Pancreas (tissue), 10 donors: ENCODE results near the gene TMCC1. TPM values are rescaled to one million over a fixed set of nuclear protein-coding genes. Genes with fewer than 3 reads are reported as not detected.
A peak's percentile ranks its signal among the peaks of the same experiment; 100 is the strongest.

Experiments used
- ATAC-seq, 4 donors: fragments of 200-7000 bp; cut with Tn5 transposase; one replicate each; pipeline versions ENCODE4 v1.8.0 to v1.9.1; 2020; ENCODE audit warnings: mild to moderate bottlenecking in 4 of 4, moderate library complexity in 4 of 4
- DNase-seq, 6 donors: peaks; one replicate each; pipeline ENCODE4 v3.0.0-alpha.2; 2020
- FAIRE-seq: peaks from 2 replicates; lab custom pipeline; 2012; peaks lifted over from hg19 to GRCh38; lab: Jason Lieb, UNC
- H3K27ac ChIP-seq, 4 donors: fragments of 200-600 bp; sonication (generic); 1 replicate in 3 of 4; 2 replicates in 1 of 4; pipeline versions ENCODE4 v1.5.0 to v1.8.0; 2020
- H3K27me3 ChIP-seq, 4 donors: fragments of 200-600 bp; one replicate each; pipeline ENCODE4 v1.8.0; 2021
- H3K36me3 ChIP-seq, 3 donors: fragments of 200-600 bp; sonication (generic) in 1 of 3; one replicate each; pipeline versions ENCODE4 v1.5.0 to v1.8.0; 2020 to 2021
- H3K4me1 ChIP-seq, 3 donors: fragments of 200-600 bp; one replicate each; pipeline ENCODE4 v1.8.0; 2021
- H3K4me3 ChIP-seq, 4 donors: fragments of 200-600 bp; sonication (generic) in 2 of 4; one replicate each; pipeline versions ENCODE4 v1.5.0 to v1.8.0; 2020 to 2021
- H3K9me3 ChIP-seq, 4 donors: fragments of 200-600 bp; one replicate each; pipeline ENCODE4 v1.8.0; 2021
- CTCF ChIP-seq, 4 donors: fragments of 200-600 bp; sonication (generic) in 3 of 4; IDR thresholded peaks; one replicate each; pipeline versions ENCODE4 v1.5.0 to v1.8.0; 2021; ENCODE audit warnings: antibody characterized with exemption in 4 of 4
- WGBS, 2 donors: extraction: QIAGEN DNeasy Blood & Tissue Kit; methylation state at CpG; one replicate each; pipeline ENCODE4 v1.1.7; 2013; 5-methylcytosine and 5-hydroxymethylcytosine counted together
- intact Hi-C, 3 donors: fragments of 100-400 bp; cut with DNase I; formaldehyde crosslinking; loops; one replicate each; pipeline versions ENCODE4 v1.11.1 to v1.14.2; 2022
- polyA plus RNA-seq, 2 donors: library from polyadenylated mRNA; stranded (reverse); fragments of 200-250 nt; gene quantifications; one replicate each; pipeline ENCODE4 v1.2.3, GENCODE V29; 2013
- total RNA-seq, 6 donors: library from RNA; stranded (reverse); fragmentation: NEBNext Ultra II Directional in 4 of 6; extraction: Animal tissue kit (Norgen Biotek cat#: 25700) in 4 of 6; gene quantifications; one replicate each; pipeline versions ENCODE4 v1.2.1 to v1.2.4, GENCODE V29; 2021 to 2023
- donor health status: healthy with polysubstance abuse.
- donor health status: DM: no; HTN: no; CAD: no; lungs with moderate emphysema.
- donor health status: DM: no; HTN: no; CAD: no.
- donor health status: control.
- donor health status: control.
- donor health status: Bipolar disorder and iron deficiency.
- donor health status: DM: yes; HTN: yes; CAD: no.
- donor health status: DM: no; HTN: no; CAD: no.
- donor health status: DM: no; HTN: no; CAD: no.
- donor health status: DM: yes; HTN: yes; CAD: no.

The TMCC1 gene
- total and polyA plus RNA-seq, 8 donors = 5.6 to 27.5 (median 16.9) TPM

DNA sequence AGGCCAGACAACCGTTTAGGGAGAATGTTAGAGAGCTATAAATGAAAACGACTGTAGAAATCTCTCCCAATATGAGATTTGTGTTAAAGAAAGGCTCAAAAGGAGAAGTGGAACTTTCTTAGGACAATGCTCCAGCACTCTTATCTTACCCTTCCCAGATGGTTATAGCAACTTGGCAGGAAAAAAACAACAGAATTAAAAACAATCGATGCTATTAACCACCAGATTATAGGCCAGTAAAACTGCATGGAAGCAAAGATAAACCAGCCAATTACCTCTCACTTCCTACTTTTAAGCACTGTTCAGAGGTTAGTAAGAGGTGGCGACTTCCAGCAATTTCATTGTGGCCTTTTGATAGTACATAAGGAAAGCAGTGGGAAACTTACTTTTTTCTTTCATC, 72.9 kb downstream of the TMCC1 start:
- ATAC-seq (no peak), DNase-seq (no peak), FAIRE-seq (no peak)
- Histone ChIP-seq H3K27me3 (no peaks in the 10 kb centered on the region), H3K4me3 (no peak overlapping the region), H3K4me1 (no peaks in the 10 kb centered on the region), H3K9me3 (no peaks in the 10 kb centered on the region), H3K27ac (no peak overlapping the region), H3K36me3 (no peaks in the 10 kb centered on the region)
- 62 to 71% methylated on average over 4 of the region's 4 CpGs for WGBS, 2 donors
- TF ChIP-seq CTCF (IDR thresholded peaks at IDR 0.05) = no peak
- intact Hi-C loops = loop anchor here in 2 of 3 donors (5.0 to 10.0 kb wide), 2 partner anchors 166 to 173 kb away; no protein-coding TSS in a partner anchor

DNA sequence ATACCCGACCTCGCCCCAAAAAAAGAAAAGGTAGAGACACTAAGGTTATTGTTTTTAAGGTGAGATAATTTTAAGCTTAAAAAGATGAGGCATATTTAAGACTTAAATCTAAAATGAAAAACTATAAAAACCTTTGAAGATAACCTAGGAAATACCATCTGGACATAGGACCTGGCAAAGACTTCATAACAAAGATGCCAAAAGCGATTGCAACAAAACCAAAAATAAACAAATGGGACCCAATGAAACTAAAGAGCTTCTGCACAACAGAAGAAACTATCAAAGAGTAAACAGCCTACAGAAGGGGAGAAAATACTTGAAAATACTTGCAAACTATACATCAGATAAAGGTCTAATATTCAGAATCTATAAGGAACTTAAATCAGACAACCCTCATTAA, 80.9 kb downstream of the TMCC1 start:
- Histone ChIP-seq H3K27me3 (no peaks in the 10 kb centered on the region), H3K9me3 (no peaks in the 10 kb centered on the region), H3K36me3 (no peaks in the 10 kb centered on the region), H3K27ac (no peak overlapping the region), H3K4me1 (peaks cover 0 to 5% (median 0%) of the 10 kb centered on the region in 3 donors), H3K4me3 (no peak overlapping the region)
- intact Hi-C loops = no loop called here
- DNase-seq (no peak), FAIRE-seq (no peak), ATAC-seq (no peak)
- TF ChIP-seq CTCF (IDR thresholded peaks at IDR 0.05) = no peak
- WGBS, 2 donors = 63 to 70% methylated on average over 3 of the region's 3 CpGs

- Histone ChIP-seq H3K27me3 (no peaks in the 10 kb centered on the region), H3K4me3 (no peak overlapping the region), H3K27ac (no peak overlapping the region), H3K9me3 (no peaks in the 10 kb centered on the region), H3K4me1 (peaks cover 0 to 5% (median 0%) of the 10 kb centered on the region in 3 donors), H3K36me3 (no peaks in the 10 kb centered on the region)
- TF ChIP-seq CTCF (IDR thresholded peaks at IDR 0.05) = no peak
- no peak for ATAC-seq
- no peak for DNase-seq
- intact Hi-C loops = no loop called here
- FAIRE-seq = no peak
Observed at GRCh38 chr3:129809297-129809696, 84.2 kb downstream of the TMCC1 start.

DNA sequence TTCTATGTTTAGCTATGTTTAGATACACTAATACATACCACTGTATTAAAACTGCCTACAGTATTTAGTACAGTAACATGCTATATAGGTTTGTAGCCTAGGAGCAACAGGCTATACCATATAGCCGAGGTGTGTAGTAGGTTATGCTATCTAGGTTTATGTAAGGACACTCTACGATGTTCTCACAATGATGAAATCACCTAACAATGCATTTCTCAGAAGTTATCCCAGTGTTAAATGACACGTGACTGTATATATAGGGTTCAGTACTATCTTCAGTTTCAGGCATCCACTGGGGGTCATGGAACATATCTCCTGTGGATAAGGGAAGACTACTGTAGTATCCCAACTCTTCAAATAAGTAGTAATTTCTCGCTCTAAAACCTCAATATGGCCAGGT, 97.4 kb downstream of the TMCC1 start:
- TF ChIP-seq CTCF (IDR thresholded peaks at IDR 0.05) = no peak
- H3K4me1 ChIP-seq = peaks cover 0 to 11% (median 9%) of the 10 kb centered on the region in 3 donors
- H3K9me3 ChIP-seq = no peaks in the 10 kb centered on the region
- H3K4me3 ChIP-seq = no peak overlapping the region
- intact Hi-C loops = no loop called here
- no peak for FAIRE-seq
- no peak for DNase-seq
- ATAC-seq = no peak
- no peaks in the 10 kb centered on the region for H3K36me3 ChIP-seq
- 96 to 97% methylated on average over 4 of the region's 4 CpGs for WGBS, 2 donors
- H3K27ac ChIP-seq = no peak overlapping the region
- H3K27me3 ChIP-seq = no peaks in the 10 kb centered on the region

- Histone ChIP-seq H3K9me3 (no peaks in the 10 kb centered on the region), H3K4me1 (peaks cover 0 to 11% (median 9%) of the 10 kb centered on the region in 3 donors), H3K27me3 (no peaks in the 10 kb centered on the region), H3K4me3 (no peak overlapping the region), H3K27ac (peak overlapping the region in 2 of 4 donors; percentile 10 to 33), H3K36me3 (no peaks in the 10 kb centered on the region)
- no peak for FAIRE-seq
- peak in 2 of 4 donors; percentile 16 to 32 for ATAC-seq
- no peak for TF ChIP-seq CTCF (IDR thresholded peaks at IDR 0.05)
- no peak for DNase-seq
- 75 to 77% methylated on average over 6 of the region's 6 CpGs for WGBS, 2 donors
- intact Hi-C loops = no loop called here
Observed at GRCh38 chr3:129795186-129796010, 98.1 kb downstream of the TMCC1 start.
